ENCODE measurements around the gene SPATC1L.

SPATC1L gene

GRCh38 chr21:46118316-46119143, 65.7 kb downstream of the SPATC1L start:
- DNase-seq: no peak

GRCh38 chr21:46117586-46118315, 66.5 kb downstream of the SPATC1L start:
- DNase-seq: no peak

GRCh38 chr21:46116776-46117585, 67.3 kb downstream of the SPATC1L start:
- DNase-seq: no peak

GRCh38 chr21:46116189-46116775, 68.0 kb downstream of the SPATC1L start:
- no peak for DNase-seq

GRCh38 chr21:46115441-46116188, 68.6 kb downstream of the SPATC1L start:
- no peak for DNase-seq

- no peak for DNase-seq
Observed at GRCh38 chr21:46114963-46115362, 69.3 kb downstream of the SPATC1L start.

GRCh38 chr21:46113497-46114176, 70.6 kb downstream of the SPATC1L start:
- no peak for DNase-seq

GRCh38 chr21:46112725-46113215, 71.5 kb downstream of the SPATC1L start:
- no peak for DNase-seq

GRCh38 chr21:46111857-46112724, 72.2 kb downstream of the SPATC1L start:
- no peak for DNase-seq

GRCh38 chr21:46111193-46111571, 73.1 kb downstream of the SPATC1L start:
- DNase-seq: no peak
